GM21360 (cell line): Measurements from ENCODE around the gene GALNT10.

Experiments used
- ATAC-seq: cut with Tn5 transposase; IDR thresholded peaks from one replicate; pipeline ENCODE4 v1.9.1; 2021; ENCODE audit warnings: mild to moderate bottlenecking, moderate library complexity; ENCODE audit not compliant: unreplicated experiment

The GALNT10 gene

DNA sequence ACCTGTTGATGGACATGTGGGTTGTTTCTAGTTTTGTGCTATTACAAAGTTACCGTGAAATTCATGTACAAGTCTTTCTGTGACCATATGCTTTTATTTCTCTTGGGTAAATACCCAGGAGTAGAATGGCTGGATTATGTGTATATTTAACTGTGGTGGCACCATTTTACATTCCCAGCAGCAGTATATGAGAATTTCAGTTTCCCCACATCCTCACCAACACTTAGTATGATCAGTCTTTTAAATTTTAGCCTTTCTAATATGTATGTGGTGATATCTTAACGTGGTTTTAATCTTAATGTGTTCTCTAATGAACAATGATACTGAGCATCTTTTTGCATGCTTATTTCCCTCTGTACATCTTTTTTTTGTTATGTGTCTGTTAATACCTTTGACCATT lies 36.6 kb downstream of the GALNT10 start:
- no peak for ATAC-seq

GRCh38 chr5:154228696-154229095 lies 38.2 kb downstream of the GALNT10 start:
- ATAC-seq: peak; percentile 90

GRCh38 chr5:154230526-154230925 lies 40.0 kb downstream of the GALNT10 start:
- no peak for ATAC-seq

DNA sequence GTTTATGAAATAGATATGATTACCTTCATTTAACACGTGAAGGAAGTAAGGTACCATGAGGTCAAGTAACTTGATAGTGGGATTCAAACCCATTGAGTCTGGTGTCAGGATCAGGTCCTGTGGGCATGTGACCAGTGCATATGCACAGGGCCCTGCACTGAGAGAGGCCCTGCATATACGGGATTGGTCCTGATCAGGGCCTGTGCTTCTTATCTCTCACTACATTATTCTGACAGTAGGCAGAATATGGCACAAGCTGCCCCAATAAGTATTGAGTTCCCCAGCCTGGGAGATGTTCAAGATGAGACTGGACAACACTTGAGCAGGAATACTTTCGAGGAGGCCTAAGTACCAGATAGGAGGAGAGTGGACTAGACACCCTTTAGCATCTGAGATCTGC lies 44.0 kb downstream of the GALNT10 start:
- no peak for ATAC-seq

DNA sequence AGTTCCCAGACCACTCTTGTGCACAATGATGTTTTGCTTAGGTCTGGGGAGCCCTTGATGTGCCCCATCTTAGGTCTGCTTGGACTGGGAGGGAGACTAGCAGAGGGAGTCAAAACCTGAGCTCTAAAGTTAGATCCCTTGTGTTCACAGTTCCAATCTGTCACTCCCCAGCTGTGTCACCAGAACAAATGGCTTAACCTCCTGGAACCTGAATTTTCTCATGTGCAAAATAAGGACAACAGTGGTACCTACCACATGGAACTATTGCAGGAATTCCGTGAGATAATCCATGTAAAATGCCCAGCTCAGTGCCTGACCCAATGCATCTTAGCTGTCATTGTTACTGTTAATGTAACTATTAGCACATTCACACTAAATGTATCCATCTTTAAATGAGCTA lies 45.5 kb downstream of the GALNT10 start:
- ATAC-seq: no peak

- no peak for ATAC-seq
Measured at GRCh38 chr5:154236536-154237375, 46.2 kb downstream of the GALNT10 start.

- no peak for ATAC-seq
Measured at GRCh38 chr5:154237376-154237743, 46.8 kb downstream of the GALNT10 start.

DNA sequence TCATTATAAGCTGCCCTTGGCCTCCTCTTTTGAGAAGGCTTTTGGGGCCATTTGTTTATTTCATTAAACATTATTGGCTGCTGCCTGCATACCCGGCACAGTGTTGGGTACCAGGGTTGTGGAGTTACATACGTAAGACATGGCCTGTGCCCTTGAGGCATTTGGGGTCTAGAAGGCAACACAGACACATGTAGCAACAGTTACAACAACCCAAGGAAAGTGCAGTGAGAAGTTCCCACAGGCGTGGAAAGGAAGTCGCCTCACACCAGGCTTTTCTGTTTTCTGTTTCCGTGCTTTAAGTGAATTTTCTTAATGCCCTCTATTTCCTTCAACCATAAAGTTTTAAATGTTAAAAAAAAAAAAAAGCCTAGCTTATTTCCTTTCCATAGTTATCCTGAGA lies 47.4 kb downstream of the GALNT10 start:
- ATAC-seq: no peak

DNA sequence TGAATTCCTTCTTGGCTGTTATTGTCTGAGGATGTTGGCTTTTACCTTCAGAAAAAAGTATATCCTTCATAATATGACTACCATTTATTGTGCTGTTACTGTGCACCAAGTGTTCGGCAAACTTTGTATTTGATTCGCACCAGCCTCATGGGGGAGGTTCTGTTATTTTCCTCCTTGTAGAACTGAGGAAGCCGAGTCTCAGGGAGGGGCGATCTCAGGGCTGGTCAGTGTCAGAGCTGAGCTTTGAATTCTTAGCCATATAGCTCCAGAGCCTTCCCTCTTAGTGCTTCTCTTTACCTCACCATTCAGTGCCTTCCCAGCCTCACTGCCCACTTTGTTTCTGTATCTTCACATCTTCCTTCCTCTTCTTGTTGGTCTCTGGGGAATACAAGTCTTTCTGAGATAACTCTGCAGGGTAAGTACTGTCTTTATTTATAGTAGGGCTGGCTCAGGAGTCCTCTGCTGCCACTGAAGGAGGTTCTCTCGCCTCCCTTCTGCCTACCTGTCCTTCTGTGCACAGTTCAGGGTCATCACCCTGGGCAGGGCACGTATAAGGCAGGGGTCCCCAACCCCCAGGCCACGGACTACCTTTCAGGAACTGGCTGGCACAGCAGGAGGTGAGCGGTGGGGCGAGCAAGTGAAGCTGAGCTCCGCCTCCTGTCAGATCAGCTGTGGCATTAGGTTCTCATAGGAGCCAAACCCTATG lies 48.4 kb downstream of the GALNT10 start:
- peak; percentile 55 for ATAC-seq

DNA sequence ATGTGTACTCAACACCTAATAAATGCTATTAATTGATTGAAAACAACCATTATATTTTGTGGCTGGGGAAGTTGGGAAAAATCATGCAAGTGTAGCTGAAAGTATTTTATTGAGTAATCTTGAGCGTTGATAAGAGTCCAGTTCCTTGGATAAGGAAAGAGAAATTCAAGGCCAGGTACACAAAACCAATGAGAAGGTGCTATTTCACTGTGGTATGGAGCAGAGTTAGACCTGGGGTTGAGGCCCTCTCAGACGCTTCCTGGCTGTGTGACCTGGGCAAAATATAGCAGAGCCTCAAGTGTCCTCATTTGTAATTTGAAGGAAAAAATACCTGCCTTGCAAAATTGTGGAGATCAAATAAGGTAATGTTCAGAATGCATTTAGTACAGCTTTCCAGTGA lies 50.1 kb downstream of the GALNT10 start:
- ATAC-seq: no peak

DNA sequence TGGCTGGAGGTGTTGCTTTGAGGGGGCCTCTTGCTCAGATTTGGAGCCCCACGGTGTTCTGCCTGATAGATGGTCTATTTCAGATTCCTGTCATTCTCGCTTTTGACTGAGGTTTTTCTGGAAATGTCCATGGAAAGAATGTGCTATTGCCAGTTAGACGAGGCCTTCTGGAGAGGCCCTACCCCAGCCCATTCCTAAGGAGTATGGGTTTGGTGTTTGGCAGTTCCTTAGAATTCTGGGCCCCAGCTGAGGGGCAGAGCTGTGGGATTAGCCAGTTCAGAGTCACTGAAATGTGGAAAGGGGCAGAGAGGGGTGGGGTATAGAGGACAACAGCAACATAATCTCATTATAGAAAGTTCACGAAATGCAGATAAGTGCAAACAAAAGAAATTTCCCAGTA lies 50.5 kb downstream of the GALNT10 start:
- ATAC-seq: no peak

DNA sequence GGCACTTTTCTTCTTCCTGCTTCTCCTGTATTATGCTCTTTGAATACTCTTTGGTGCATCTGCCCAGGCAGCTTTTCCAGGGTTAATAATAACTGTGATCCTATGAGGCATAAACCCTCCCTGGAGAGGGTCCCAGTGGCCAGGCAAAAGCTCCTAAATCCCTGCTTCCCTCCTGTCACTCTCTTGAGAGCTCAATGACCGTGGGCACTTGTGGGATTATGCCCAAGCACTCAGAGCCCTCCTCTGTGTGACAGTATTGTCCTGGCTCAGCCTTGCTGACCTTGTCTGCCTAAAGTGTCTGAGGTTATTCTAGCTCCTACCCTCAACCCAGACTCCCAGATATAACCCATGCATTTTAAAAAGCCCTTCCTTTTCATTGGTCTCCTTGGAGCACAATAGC lies 51.9 kb downstream of the GALNT10 start:
- no peak for ATAC-seq

DNA sequence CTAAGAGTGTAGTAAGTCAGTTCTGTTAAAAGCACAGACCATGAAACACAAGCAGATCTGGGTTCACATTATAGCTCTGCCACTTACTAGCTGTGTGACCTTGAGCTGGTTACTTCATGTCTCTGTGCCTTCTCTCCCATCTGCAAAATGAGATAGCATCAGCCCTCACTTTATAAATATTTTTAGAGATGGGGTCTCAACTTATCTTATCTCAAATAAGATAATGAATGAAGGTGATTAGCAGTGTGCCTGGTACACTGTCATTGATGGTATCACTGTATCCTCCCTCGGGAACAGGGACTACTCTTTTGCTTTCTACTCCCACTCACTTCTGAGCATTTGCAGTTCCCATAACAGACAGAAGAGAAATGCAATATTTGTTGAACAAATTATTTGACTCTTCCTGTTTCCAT lies 52.4 kb downstream of the GALNT10 start:
- ATAC-seq: peak; percentile 75

DNA sequence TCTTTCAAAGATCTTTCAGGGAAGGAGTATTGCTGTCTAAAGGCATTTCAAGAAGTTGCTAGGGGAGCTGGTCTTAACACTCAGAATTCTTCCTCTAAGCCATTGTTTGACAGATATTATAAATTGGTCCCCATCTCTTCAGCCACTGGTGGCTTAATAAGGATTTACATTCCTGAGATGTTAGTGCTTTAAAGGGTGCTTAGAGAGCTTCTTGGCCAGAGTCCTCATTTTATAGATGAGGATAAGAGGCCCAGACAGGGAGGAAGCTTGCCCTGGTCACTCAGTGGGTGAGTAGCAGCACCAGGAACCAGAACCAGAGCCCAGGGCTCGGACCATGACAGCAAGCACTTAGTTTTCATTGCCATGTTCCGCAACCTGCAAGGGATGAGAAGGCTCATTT lies 53.2 kb downstream of the GALNT10 start:
- no peak for ATAC-seq

DNA sequence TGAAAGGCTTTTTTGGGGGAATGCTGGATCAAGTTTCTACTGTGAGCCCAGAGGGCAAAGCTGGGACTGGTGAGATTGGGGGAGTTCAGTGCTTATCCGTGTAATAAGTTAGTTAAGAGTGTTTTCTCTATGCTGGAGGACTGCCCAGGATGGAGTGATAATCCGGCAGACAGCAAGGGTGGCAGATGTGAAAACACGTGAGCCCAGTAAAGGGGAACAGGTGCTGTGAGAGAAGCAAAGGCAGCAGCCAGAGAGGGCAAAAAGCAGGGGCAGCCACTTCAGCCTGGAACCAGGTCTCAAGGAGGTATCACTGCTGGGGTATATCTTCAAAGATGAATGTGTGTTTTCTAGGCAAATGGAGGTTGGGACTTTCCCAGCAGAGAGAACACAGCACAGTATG lies 53.9 kb downstream of the GALNT10 start:
- ATAC-seq: no peak

- ATAC-seq: no peak
Measured at GRCh38 chr5:154248691-154249090, 58.2 kb downstream of the GALNT10 start.

GRCh38 chr5:154249826-154250225 lies 59.3 kb downstream of the GALNT10 start:
- ATAC-seq: no peak

DNA sequence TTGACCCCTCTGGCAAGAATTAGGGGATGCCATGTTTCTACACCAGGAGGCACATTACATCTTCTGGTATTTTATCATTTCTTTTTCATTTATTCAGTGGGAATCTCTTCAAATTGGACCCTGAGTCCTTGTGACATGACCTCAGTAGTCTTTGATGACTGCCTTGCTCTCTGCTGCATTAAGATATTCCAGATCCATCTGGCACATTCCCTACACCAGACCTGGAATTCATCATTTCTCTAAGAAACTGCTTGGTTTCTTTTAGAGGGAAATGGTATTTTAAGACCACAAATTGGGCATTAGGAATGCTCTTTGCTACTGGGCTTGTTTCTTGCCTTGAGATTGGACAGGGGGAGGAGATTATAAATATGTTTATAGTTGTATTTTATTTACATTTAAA lies 61.0 kb downstream of the GALNT10 start:
- no peak for ATAC-seq

DNA sequence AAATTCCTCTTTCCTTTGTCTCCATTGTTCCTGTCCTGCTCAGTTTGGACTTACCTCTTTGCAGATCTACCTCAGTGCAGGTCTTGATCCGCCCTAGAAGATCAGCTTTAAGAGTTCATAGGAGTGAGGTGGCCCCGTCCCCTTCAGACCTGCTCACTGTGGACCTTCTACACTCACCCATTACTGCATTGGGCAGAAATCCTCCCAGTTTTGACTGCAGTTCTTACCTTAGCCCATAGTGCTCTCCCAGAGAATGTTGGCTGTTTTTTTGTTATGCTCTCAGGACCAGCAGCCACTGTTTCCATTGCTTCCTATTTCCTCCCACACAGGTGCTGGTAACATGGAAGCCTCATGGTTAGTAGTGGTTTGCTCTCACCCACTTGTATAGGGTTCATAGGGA lies 63.3 kb downstream of the GALNT10 start:
- no peak for ATAC-seq

GRCh38 chr5:154254896-154255295 lies 64.4 kb downstream of the GALNT10 start:
- ATAC-seq: no peak

DNA sequence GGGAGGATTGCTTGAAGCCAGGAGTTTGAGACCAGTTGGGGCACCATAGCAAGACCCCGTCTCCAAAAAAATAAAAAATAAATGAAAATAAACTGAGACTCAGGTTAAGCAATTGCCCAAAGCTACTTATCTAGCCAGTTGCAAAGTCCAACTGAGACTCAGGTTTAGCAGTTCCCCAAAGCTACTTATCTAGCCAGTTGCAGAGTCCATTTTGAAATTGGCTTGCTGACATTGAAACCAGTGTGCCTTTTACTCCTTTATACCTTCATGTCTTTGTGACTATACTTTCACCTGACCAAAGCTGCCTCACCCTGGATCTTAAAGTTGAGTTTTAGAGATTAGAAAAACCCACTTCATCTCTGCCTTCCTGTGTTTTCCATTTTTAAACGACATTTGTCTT lies 66.5 kb downstream of the GALNT10 start:
- no peak for ATAC-seq

- ATAC-seq: no peak
Measured at GRCh38 chr5:154258531-154259217, 68.1 kb downstream of the GALNT10 start.
